Stomach smooth muscle (tissue), 2 donors: Measurements from ENCODE around the gene NEAT1.
"Not testable (repeated sequence)": the region's sequence is repeated elsewhere in the genome, so short reads cannot be mapped to it uniquely, and the experiment has no call there.

ENCODE experiments used
- H3K27ac ChIP-seq: one replicate; pipeline ENCODE4 v1.7.0; 2013; ENCODE audit warnings: mild to moderate bottlenecking, low read length, inconsistent platforms
- H3K27me3 ChIP-seq, 2 donors: one replicate each; pipeline ENCODE4 v1.7.0; 2013; ENCODE audit warnings: low read length in 2 of 2; ENCODE audit not compliant: insufficient read depth in 2 of 2, control insufficient read depth in 1 of 2
- H3K36me3 ChIP-seq, 2 donors: one replicate each; pipeline ENCODE4 v1.7.0; 2013; ENCODE audit warnings: low read length in 2 of 2; ENCODE audit not compliant: control insufficient read depth in 2 of 2, insufficient read depth in 2 of 2
- H3K4me1 ChIP-seq: one replicate; pipeline ENCODE4 v1.7.0; 2013; ENCODE audit warnings: low read length; ENCODE audit not compliant: control insufficient read depth, insufficient read depth
- H3K4me3 ChIP-seq, 2 donors: one replicate each; pipeline ENCODE4 v1.7.0; 2013; ENCODE audit warnings: low read length in 2 of 2
- H3K9ac ChIP-seq, 2 donors: one replicate each; pipeline ENCODE4 v1.7.0; 2013; ENCODE audit warnings: low read length in 2 of 2, mild to moderate bottlenecking in 1 of 2
- H3K9me3 ChIP-seq, 2 donors: one replicate each; pipeline ENCODE4 v1.7.0; 2013; ENCODE audit warnings: low read length in 2 of 2; ENCODE audit not compliant: control insufficient read depth in 2 of 2
- donor health status: healthy.
- donor health status: Pancreatic carcinoma.

Gene NEAT1

DNA sequence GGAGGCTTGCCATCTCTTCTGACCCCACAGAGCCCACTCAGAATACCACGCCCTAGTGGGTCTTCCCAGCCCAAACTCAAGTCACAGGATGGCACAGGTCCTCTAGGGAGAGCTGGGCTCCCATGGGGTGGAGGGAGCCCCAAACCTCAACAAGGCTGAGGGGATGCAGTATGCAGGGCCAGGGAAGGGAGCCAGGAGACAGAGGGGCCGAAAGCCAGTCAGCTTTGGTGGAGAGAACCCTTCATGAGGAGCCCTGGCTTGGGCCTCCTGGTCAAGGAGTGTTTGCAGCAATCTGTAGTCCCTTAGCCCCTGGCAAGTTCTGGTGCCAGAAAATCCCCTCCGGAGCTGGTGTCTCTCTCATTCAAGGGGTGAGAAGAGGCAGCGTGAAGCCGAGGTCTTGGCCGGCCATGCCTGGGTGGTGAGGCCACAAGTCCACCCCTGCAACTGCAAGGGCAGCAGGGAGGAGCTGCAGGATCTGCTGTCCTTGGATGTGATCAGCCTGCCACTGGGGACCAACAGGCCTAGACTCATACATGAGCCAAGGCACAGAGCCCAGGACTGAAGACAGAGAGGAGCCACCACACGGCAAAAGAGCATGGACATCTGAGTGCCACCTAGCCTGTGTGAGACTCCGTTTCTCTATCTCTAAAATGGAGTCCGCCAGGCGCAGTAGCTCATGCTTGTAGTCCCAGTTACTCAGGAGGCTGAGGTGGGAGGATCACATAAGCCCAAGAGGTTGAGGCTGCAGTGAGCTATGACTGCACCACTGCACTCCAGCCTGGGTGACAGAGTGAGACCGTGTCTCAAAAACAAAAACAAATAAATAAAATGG, 24.1 kb downstream of the NEAT1 start:
- H3K27me3 ChIP-seq: no peaks in the 10 kb centered on the region
- H3K27ac ChIP-seq: peak overlapping the region; percentile 24
- H3K9ac ChIP-seq: no peak overlapping the region
- peaks cover 38 to 45% of the 10 kb centered on the region in 2 donors for H3K36me3 ChIP-seq
- H3K4me1 ChIP-seq: peaks cover 29% of the 10 kb centered on the region
- H3K9me3 ChIP-seq: no peaks in the 10 kb centered on the region
- no peak overlapping the region for H3K4me3 ChIP-seq

DNA sequence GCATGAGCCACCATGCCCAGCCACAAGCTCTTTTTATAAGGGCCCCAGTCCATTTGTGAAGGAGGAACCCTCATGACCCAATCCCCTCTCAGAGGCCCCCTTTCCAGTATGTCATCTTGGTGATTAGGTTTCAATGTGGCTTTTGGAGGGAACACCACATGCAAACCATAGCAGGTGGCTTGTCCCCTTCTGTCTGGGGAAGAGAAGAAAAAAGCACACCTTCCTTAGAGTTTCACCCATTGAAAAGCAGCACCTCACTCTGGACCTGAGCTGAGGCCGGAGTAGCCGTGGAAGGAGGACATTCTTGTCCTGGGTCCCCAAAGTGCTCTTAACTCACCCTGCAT, 25.4 kb downstream of the NEAT1 start:
- no peak overlapping the region for H3K9ac ChIP-seq
- no peak overlapping the region for H3K27ac ChIP-seq
- no peaks in the 10 kb centered on the region for H3K9me3 ChIP-seq

DNA sequence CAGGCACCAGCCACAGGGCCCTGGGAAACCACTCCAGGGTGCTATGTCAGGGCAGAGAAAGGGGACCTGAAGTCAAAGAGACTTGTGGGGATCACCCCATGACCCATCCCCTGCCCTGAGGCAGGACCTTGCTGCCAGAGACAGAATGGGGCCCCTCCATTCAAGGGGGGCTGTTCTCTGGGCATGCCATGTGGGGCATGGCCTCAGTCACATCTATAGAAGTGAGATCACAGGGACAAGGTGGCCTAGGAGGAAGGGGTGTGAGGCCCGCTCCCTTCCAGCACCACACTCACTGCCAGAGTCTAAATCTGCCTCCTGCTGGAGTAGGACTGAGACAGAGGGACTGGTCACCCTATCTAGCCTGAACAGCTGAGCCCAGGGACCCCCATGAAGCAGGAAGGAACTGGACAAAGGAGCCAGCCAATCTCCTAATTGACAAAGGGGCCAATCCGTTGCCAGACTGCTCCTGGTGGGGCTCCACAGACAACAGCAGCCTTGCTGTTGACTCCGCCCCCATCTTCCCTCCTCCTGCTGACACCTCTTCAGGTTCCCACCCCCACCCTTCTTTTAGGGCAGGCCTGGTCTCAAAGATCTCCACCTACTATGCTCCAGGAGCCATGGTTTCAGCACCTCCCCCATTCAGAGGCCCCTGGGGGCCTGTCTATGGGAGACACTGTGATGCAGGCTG, 26.0 kb downstream of the NEAT1 start:
- H3K9me3 ChIP-seq: no peaks in the 10 kb centered on the region
- no peak overlapping the region for H3K9ac ChIP-seq
- H3K27ac ChIP-seq: no peak overlapping the region
- H3K4me1 ChIP-seq: peaks cover 13% of the 10 kb centered on the region
- H3K4me3 ChIP-seq: no peak overlapping the region
- H3K36me3 ChIP-seq: peaks cover 27 to 29% of the 10 kb centered on the region in 2 donors
- H3K27me3 ChIP-seq: no peaks in the 10 kb centered on the region

More for the DNA sequence above, 25.4 kb downstream of the NEAT1 start:
- peaks cover 18% of the 10 kb centered on the region for H3K4me1 ChIP-seq
- peaks cover 32 to 34% of the 10 kb centered on the region in 2 donors for H3K36me3 ChIP-seq
- H3K27me3 ChIP-seq: no peaks in the 10 kb centered on the region
- H3K4me3 ChIP-seq: no peak overlapping the region

DNA sequence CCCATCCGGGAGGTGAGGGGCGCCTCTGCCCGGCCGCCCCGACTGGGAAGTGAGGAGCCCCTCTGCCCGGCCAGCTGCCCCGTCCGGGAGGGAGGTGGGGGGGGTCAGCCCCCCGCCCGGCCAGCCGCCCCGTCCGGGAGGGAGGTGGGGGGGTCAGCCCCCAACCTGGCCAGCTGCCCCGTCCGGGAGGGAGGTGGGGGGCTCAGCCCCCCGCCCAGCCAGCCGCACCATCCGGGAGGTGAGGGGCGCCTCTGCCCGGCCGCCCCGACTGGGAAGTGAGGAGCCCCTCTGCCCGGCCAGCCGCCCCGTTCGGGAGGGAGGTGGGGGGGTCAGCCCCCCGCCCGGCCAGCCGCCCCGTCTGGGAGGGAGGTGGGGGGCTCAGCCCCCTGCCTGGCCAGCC, 28.7 kb downstream of the NEAT1 start:
- H3K36me3 ChIP-seq, H3K27ac ChIP-seq, H3K27me3 ChIP-seq, H3K4me3 ChIP-seq, H3K9me3 ChIP-seq, H3K9ac ChIP-seq: not testable (repeated sequence)
- H3K4me1 ChIP-seq: peaks cover 12% of the 10 kb centered on the region

DNA sequence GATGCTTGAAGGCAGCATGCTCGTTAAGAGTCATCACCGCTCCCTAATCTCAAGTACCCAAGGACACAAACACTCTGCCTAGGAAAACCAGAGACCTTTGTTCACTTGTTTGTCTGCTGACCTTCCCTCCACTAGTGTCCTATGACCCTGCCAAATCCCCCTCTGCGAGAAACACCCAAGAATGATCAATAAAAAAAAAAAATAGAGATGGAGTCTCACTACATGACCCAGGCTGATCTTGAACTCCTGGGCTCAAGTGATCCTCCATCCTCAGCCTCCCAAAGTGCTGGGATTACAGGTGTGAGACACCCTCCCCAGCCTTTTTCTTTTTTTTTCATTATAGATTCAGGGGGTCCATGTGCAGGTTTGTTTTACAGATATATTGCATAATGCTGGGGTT, 29.7 kb downstream of the NEAT1 start:
- not testable (repeated sequence) for H3K27me3 ChIP-seq, H3K27ac ChIP-seq, H3K9ac ChIP-seq, H3K4me3 ChIP-seq, H3K9me3 ChIP-seq, H3K36me3 ChIP-seq
- peaks cover 12% of the 10 kb centered on the region for H3K4me1 ChIP-seq

DNA sequence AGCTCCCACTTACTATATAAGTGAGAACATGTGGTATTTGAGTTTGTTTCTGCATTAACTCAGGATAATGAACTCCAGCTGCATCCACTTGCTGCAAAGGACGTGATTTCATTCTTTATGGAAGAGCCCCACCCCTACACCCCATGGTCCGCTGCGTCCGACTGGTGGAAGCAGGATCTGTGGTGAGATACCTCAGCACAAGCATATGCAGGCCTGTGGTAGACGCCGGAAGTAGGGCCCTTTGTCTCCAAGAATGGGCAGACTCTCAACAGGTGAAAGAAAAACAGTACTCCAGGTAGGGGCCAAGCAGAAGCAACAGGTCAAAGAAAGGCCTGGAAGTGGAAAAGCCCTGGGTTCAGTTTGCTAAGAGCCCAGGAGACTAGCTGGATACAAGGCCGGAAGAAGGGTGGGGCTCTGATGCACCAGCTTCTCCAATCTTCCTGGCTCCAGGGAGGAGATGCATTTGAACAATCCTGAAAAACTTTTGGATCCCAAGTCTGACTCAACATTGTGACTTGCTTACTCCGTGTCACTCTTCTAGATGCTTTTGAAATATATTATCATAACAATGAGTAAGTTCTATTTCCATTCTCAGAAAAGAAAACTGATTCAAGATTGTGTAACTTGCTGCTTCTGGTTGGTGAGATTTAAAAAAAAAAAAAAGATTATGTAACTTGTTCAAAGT, 30.4 kb downstream of the NEAT1 start:
- no peaks in the 10 kb centered on the region for H3K27me3 ChIP-seq
- H3K9ac ChIP-seq: no peak overlapping the region
- no peaks in the 10 kb centered on the region for H3K36me3 ChIP-seq
- H3K4me1 ChIP-seq: peaks cover 12% of the 10 kb centered on the region
- H3K27ac ChIP-seq: no peak overlapping the region
- no peak overlapping the region for H3K4me3 ChIP-seq
- H3K9me3 ChIP-seq: no peaks in the 10 kb centered on the region

DNA sequence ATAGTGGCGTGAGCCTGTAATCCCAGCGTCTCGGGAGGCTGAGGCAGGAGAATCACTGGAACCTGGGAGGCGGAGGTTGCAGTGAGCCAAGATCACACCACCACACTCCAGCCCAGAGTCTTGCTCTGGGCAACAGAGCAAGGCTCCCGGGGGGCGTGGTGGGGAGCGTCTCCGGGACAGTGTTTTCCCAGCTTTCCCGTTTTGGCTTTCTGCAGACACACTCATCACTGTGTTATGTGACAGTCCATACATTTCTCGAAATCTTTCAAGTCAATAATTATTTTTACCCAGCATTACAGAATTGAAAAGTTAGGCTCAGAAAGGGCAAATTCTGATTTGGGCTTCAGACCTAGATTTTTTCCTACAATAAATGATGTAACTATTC, 31.7 kb downstream of the NEAT1 start:
- Histone ChIP-seq H3K27me3 (no peaks in the 10 kb centered on the region), H3K36me3 (no peaks in the 10 kb centered on the region), H3K9ac (peak overlapping the region in 1 of 2 donors; percentile 83), H3K4me3 (peak overlapping the region; percentile 81 to 82), H3K9me3 (no peaks in the 10 kb centered on the region), H3K4me1 (peaks cover 12% of the 10 kb centered on the region), H3K27ac (peak overlapping the region; percentile 76)

DNA sequence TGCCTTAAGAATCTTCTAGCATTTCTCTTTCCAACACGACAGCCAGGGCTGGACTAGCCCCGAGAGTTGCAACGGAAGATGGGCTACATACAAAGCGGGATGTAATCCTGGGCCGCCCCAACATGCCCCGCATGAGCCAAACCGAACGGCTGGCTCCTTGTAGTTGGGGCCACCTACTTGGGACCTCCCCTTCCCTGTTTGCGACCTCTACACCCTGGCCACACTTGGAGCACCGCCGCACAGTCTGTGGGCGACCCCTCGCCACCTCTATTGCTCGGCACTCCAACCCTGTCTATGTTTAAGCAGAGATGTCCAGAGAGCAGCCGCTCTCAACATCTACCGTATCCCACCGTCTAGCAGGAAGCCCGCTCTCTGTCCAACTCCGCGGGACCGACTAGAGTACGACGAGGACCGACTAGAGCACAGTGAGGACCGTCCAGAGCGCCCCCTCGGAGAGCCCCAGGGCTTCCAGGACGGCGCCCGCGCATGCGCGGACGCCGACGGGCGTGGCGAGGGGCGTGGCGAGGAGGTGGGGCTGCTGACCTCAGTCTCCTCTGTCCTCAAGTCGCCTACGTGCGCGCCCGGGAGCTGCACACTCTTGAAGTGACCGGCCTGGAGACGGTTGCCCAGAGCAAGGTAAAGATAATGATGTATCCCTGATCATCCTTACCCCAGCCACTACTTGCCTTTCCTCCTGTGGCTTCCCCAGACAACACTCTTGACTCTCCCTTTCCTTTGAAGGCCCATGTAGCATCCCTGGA, 32.3 kb downstream of the NEAT1 start:
- Histone ChIP-seq H3K4me1 (peaks cover 12% of the 10 kb centered on the region), H3K27ac (peak overlapping the region; percentile 76), H3K9me3 (no peaks in the 10 kb centered on the region), H3K4me3 (peak overlapping the region; percentile 81 to 82), H3K27me3 (no peaks in the 10 kb centered on the region), H3K9ac (peak overlapping the region; percentile 81 to 83), H3K36me3 (no peaks in the 10 kb centered on the region)

DNA sequence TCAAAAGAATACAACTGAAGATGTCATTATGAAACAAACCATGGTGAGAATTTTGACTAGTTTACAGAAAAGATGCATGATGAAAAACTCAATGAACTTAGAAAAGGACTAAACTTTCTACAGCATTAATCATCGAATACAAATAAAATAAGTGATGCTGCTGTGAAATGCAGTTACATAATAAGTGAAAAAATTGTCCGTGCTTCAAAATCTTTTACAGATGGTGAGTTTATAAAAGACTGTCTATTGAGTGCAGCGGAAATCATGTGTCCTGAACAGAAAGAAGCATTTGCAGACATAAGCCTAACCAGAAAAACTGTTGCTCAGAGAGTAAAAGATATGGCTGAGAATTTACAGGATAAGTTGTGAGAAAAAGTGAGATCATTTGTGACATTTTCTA, 33.8 kb downstream of the NEAT1 start:
- no peaks in the 10 kb centered on the region for H3K36me3 ChIP-seq

DNA sequence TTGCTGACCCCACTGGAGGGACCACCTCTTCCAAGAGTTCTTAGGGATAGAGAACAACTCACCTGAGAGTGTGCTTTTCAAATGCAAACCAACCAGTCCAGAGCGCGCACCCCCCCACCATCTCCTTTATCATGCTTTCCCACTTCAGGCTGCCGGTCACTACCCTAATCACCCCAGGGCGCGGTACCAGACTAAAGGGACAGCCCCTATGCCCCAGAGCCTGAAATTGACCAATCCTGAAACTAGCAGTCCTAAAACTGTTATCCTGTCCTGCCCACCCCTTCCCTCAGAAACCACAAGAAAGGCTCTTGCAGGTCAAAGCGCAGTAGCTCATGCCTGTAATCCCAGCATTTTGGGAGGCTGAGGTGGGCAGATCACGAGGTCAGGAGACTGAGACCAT, 37.0 kb downstream of the NEAT1 start:
- Histone ChIP-seq H3K4me1 (peaks cover 9% of the 10 kb centered on the region), H3K9me3 (no peaks in the 10 kb centered on the region), H3K9ac (no peak overlapping the region), H3K36me3 (no peaks in the 10 kb centered on the region), H3K27me3 (no peaks in the 10 kb centered on the region), H3K4me3 (no peak overlapping the region), H3K27ac (no peak overlapping the region)

More for the DNA sequence above, 33.8 kb downstream of the NEAT1 start:
- H3K27ac ChIP-seq: no peak overlapping the region
- H3K9me3 ChIP-seq: no peaks in the 10 kb centered on the region
- H3K9ac ChIP-seq: no peak overlapping the region
- no peak overlapping the region for H3K4me3 ChIP-seq
- H3K27me3 ChIP-seq: no peaks in the 10 kb centered on the region
- peaks cover 12% of the 10 kb centered on the region for H3K4me1 ChIP-seq
